Panc1 (cell line): ENCODE measurements around the gene SMIM36. TPM values are rescaled to one million over a fixed set of nuclear protein-coding genes. Genes with fewer than 3 reads are reported as not detected.

Experiments used
- ATAC-seq: fragments of 200-7000 bp; cut with Tn5 transposase; 2 replicates; pipeline ENCODE4 v1.9.1; 2020; ENCODE audit warnings: mild to moderate bottlenecking, moderate library complexity
- BruUV-seq: library from RNA; stranded (reverse); fragments of 400-500 nt; replicated peaks from 2 replicates; lab custom pipeline; 2021; lab: Mats Ljungman, UMichigan
- CTCF ChIA-PET: fragments of 300-600 bp; sonication (Branson Sonifier 250); formaldehyde crosslinking; loops from one replicate; lab custom pipeline; 2022; ENCODE audit warnings: antibody characterized with exemption; lab: Charles Lee
- POLR2A ChIA-PET: fragments of 300-600 bp; sonication (Branson Sonifier 250); formaldehyde crosslinking; loops from one replicate; lab custom pipeline; 2022; ENCODE audit warnings: antibody characterized with exemption; lab: Charles Lee
- DNase-seq: peaks from one replicate; pipeline ENCODE4 v3.0.0-alpha.2; 2010; ENCODE audit warnings: low read depth, low spot score
- H3K27ac ChIP-seq: 2 replicates; pipeline ENCODE4 v1.5.1; 2011; ENCODE audit warnings: mild to moderate bottlenecking, low read length, inconsistent platforms
- H3K27me3 ChIP-seq: fragments of 200-500 bp; sonication (Bioruptor generic); 2 replicates; pipeline ENCODE4 v1.6.0; 2014; ENCODE audit warnings: low read length, inconsistent platforms; ENCODE audit not compliant: control insufficient read depth, insufficient read depth
- H3K36me3 ChIP-seq: fragments of 200-500 bp; sonication (Bioruptor generic); 2 replicates; pipeline ENCODE4 v1.5.1; 2014; ENCODE audit warnings: inconsistent platforms, mild to moderate bottlenecking, low read length, moderate library complexity; ENCODE audit not compliant: control insufficient read depth, insufficient read depth
- H3K4me1 ChIP-seq: 2 replicates; pipeline ENCODE4 v1.5.1; 2011; ENCODE audit warnings: inconsistent platforms, mild to moderate bottlenecking, low read length, moderate library complexity; ENCODE audit not compliant: control insufficient read depth, insufficient read depth
- H3K4me3 ChIP-seq, 2 experiments: 2 replicates each; pipeline ENCODE4 v1.5.1; 2011 to 2012; ENCODE audit warnings: low read depth in 2 of 2, low read length in 2 of 2, mild to moderate bottlenecking in 2 of 2, inconsistent platforms in 1 of 2, moderate library complexity in 1 of 2
- H3K9me3 ChIP-seq: fragments of 200-500 bp; sonication (Bioruptor generic); 2 replicates; pipeline ENCODE4 v1.5.1; 2014; ENCODE audit warnings: low read depth, mild to moderate bottlenecking, inconsistent platforms, low read length, moderate library complexity; ENCODE audit not compliant: control insufficient read depth, insufficient read depth
- CTCF ChIP-seq: fragments of 450-650 bp; IDR thresholded peaks from 2 replicates; pipeline ENCODE4 v1.5.1; 2017; ENCODE audit warnings: mild to moderate bottlenecking
- POLR2AphosphoS5 ChIP-seq: IDR thresholded peaks from 2 replicates; pipeline ENCODE4 v1.6.1; 2012; ENCODE audit warnings: mild to moderate bottlenecking, low read depth, low read length, moderate library complexity
- REST ChIP-seq, 2 experiments: IDR thresholded peaks; 2 replicates each; pipeline ENCODE4 v1.6.1; 2011 to 2012; ENCODE audit warnings: low read depth in 2 of 2, control low read depth in 1 of 2, low read length in 1 of 2, mild to moderate bottlenecking in 1 of 2, moderate library complexity in 1 of 2; ENCODE audit not compliant: insufficient read depth in 1 of 2
- SIN3A ChIP-seq: IDR thresholded peaks from 2 replicates; pipeline ENCODE4 v1.6.1; 2012; ENCODE audit warnings: low read depth, mild to moderate bottlenecking, low read length, moderate library complexity, borderline replicate concordance; ENCODE audit not compliant: insufficient read depth
- TCF7L2 ChIP-seq: IDR thresholded peaks from 2 replicates; pipeline ENCODE4 v1.6.1; 2011; ENCODE audit warnings: mild to moderate bottlenecking, low read depth, low read length, inconsistent platforms
- in situ Hi-C: cut with HindIII; loops from 2 replicates; pipeline ENCODE4 v1.10.0; 2016; ENCODE audit warnings: low sequenced_read_pairs, low pct_unique_long_range_greater_than_20kb
- intact Hi-C: fragments of 100-400 bp; cut with micrococcal nuclease; formaldehyde crosslinking; loops from one replicate; pipeline ENCODE4 v1.10.0; 2022; ENCODE audit not compliant: unreplicated experiment
- total RNA-seq: library from RNA; stranded (reverse); gene quantifications from one replicate; pipeline ENCODE4 v1.2.1, GENCODE V29; 2021; ENCODE audit not compliant: unreplicated experiment

The SMIM36 gene
- total RNA-seq, 1 experiment from 2014 or later, result not detected

GRCh38 chr17:55411463-55411855 lies 99.8 kb downstream of the SMIM36 start:
- BruUV-seq, result no TSS peak
- POLR2A ChIA-PET, result no interaction called here
- intact Hi-C loops, result no loop called here
- in situ Hi-C loops, result no loop called here
- no peak for TF ChIP-seq CTCF
- TF ChIP-seq SIN3A, result no peak
- TF ChIP-seq POLR2AphosphoS5, result no peak
- TF ChIP-seq TCF7L2, result no peak
- no peak for TF ChIP-seq REST (IDR thresholded peaks at IDR 0.05; ENCODE audit: insufficient read depth in 1 of 2, low read depth in 2 of 2, low read length in 1 of 2)
- H3K27me3 ChIP-seq, result no peaks in the 10 kb centered on the region
- no peaks in the 10 kb centered on the region for H3K4me1 ChIP-seq
- CTCF ChIA-PET, result no interaction called here
- H3K27ac ChIP-seq, result no peak overlapping the region
- H3K36me3 ChIP-seq, result peaks cover 7% of the 10 kb centered on the region; the same call in 1 of the 2 replicates
- H3K9me3 ChIP-seq, result no peaks in the 10 kb centered on the region
- DNase-seq (no peak), ATAC-seq (no peak)
- no peak overlapping the region for H3K4me3 ChIP-seq

GRCh38 chr17:55410722-55411462 lies 100.4 kb downstream of the SMIM36 start:
- TF ChIP-seq REST (IDR thresholded peaks at IDR 0.05; ENCODE audit: insufficient read depth in 1 of 2, low read depth in 2 of 2, low read length in 1 of 2), result no peak
- no peak for TF ChIP-seq CTCF
- no peak for TF ChIP-seq POLR2AphosphoS5
- no peak for TF ChIP-seq SIN3A
- TF ChIP-seq TCF7L2, result no peak
- intact Hi-C loops (no loop called here), in situ Hi-C loops (no loop called here)
- POLR2A ChIA-PET, result no interaction called here
- no peak for ATAC-seq
- H3K27ac ChIP-seq, result no peak overlapping the region
- CTCF ChIA-PET, result no interaction called here
- BruUV-seq, result no TSS peak
- no peaks in the 10 kb centered on the region for H3K27me3 ChIP-seq
- H3K4me3 ChIP-seq, result no peak overlapping the region
- DNase-seq, result no peak
- H3K4me1 ChIP-seq, result no peaks in the 10 kb centered on the region
- H3K9me3 ChIP-seq, result no peaks in the 10 kb centered on the region
- H3K36me3 ChIP-seq, result peaks cover 7% of the 10 kb centered on the region; the same call in 1 of the 2 replicates
